Breast epithelium (tissue), 4 donors: ENCODE data around the gene ZBTB39. TPM values are rescaled to one million over a fixed set of nuclear protein-coding genes. Genes with fewer than 3 reads are reported as not detected.

Experiments used
- DNase-seq, 2 donors: peaks; one replicate each; pipeline ENCODE4 v3.0.0-alpha.2; 2019; ENCODE audit warnings: low spot score in 2 of 2
- H3K27ac ChIP-seq, 2 donors: fragments of 200-600 bp; sonication (generic) in 1 of 2; one replicate each; pipeline ENCODE4 v1.5.1; 2016 to 2019; ENCODE audit warnings: mild to moderate bottlenecking in 1 of 2
- H3K27me3 ChIP-seq, 2 donors: fragments of 200-600 bp; sonication (generic) in 1 of 2; one replicate each; pipeline versions ENCODE4 v1.5.1 to v1.6.0; 2017 to 2019; ENCODE audit warnings: control low read depth in 1 of 2, mild to moderate bottlenecking in 1 of 2
- H3K36me3 ChIP-seq: fragments of 200-600 bp; one replicate; pipeline ENCODE4 v1.5.1; 2019
- H3K4me1 ChIP-seq, 2 donors: fragments of 200-600 bp; sonication (generic); one replicate each; pipeline ENCODE4 v1.5.1; 2016 to 2019; ENCODE audit warnings: control low read depth in 1 of 2
- H3K4me3 ChIP-seq, 3 donors: fragments of 200-600 bp; sonication (generic); 1 replicate in 2 of 3; 2 replicates in 1 of 3; pipeline ENCODE4 v1.5.1; 2016 to 2019; ENCODE audit warnings: mild to moderate bottlenecking in 3 of 3, moderate library complexity in 2 of 3
- H3K9me3 ChIP-seq, 2 donors: fragments of 200-600 bp; sonication (generic) in 1 of 2; one replicate each; pipeline ENCODE4 v1.5.1; 2016 to 2019; ENCODE audit warnings: control low read depth in 1 of 2
- POLR2A ChIP-seq: fragments of 450-650 bp; IDR thresholded peaks from one replicate; pipeline ENCODE4 v1.6.1; 2016; ENCODE audit warnings: antibody characterized with exemption, mild to moderate bottlenecking, moderate library complexity
- POLR2AphosphoS5 ChIP-seq, 3 donors: sonication (generic); formaldehyde crosslinking; IDR thresholded peaks; one replicate each; pipeline ENCODE4 v1.6.1; 2017; ENCODE audit warnings: antibody characterized with exemption in 3 of 3
- intact Hi-C: fragments of 100-400 bp; cut with DNase I; formaldehyde crosslinking; loops from one replicate; pipeline ENCODE4 v1.15.1; 2023; ENCODE audit warnings: low total_unique reads
- total RNA-seq, 3 donors: library from RNA; depleted of rRNA; stranded (reverse); fragments of >200 nt; gene quantifications; one replicate each; pipeline ENCODE4 v1.1.0, GENCODE V29; 2016
- TF ChIP-seq, protein P1 (sequence below), 3 donors: fragments of 450-650 bp; IDR thresholded peaks; one replicate each; pipeline ENCODE4 v1.5.1; 2016 to 2017; ENCODE audit warnings: antibody characterized with exemption in 3 of 3, mild to moderate bottlenecking in 3 of 3, moderate library complexity in 3 of 3

ZBTB39 gene
- total RNA-seq, 3 donors from 2014 or later = 4.3 to 6.6 (median 6.1) TPM

DNA sequence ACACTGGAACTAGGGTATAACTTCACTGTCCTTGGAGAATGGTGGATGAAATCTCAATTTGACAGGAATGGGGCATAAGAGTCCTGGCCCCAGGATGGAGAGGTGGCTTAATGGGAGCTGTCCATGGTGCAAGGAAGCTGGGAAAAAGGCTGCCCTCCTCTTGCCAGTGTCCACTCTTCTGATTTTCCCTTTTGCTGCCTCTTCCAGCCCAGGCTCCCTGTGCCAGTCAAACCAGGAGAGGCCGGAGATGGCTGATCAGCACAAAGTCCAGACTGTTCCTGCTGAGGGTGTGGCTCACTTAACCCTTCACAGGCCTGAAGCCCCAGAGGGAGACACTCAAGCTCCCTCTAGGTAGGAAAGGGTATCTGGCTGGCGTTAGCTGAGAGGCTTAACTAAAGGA, 43.5 kb upstream of the ZBTB39 start, which contains the start of gene MYO1A:
Gene MYO1A, minus strand, starts transcription at position 240 of the 400 bp plus-strand sequence. CDS start 1,806 bp downstream, outside the sequence.
- Histone ChIP-seq H3K4me3 (no peak within 1 kb of the TSS), H3K4me1 (no peaks in the 10 kb centered on the region), H3K27ac (no peak within 1 kb of the TSS), H3K9me3 (no peaks in the 10 kb centered on the region), H3K27me3 (no peaks in the 10 kb centered on the region), H3K36me3 (no peaks in the 10 kb centered on the region)
- DNase-seq = no peak
- intact Hi-C loops = no loop called here
- TF ChIP-seq, protein P1, sequence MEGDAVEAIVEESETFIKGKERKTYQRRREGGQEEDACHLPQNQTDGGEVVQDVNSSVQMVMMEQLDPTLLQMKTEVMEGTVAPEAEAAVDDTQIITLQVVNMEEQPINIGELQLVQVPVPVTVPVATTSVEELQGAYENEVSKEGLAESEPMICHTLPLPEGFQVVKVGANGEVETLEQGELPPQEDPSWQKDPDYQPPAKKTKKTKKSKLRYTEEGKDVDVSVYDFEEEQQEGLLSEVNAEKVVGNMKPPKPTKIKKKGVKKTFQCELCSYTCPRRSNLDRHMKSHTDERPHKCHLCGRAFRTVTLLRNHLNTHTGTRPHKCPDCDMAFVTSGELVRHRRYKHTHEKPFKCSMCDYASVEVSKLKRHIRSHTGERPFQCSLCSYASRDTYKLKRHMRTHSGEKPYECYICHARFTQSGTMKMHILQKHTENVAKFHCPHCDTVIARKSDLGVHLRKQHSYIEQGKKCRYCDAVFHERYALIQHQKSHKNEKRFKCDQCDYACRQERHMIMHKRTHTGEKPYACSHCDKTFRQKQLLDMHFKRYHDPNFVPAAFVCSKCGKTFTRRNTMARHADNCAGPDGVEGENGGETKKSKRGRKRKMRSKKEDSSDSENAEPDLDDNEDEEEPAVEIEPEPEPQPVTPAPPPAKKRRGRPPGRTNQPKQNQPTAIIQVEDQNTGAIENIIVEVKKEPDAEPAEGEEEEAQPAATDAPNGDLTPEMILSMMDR (IDR thresholded peaks at IDR 0.05) = no peak
- no peak for TF ChIP-seq POLR2AphosphoS5 (IDR thresholded peaks at IDR 0.05)
- TF ChIP-seq POLR2A = no peak

DNA sequence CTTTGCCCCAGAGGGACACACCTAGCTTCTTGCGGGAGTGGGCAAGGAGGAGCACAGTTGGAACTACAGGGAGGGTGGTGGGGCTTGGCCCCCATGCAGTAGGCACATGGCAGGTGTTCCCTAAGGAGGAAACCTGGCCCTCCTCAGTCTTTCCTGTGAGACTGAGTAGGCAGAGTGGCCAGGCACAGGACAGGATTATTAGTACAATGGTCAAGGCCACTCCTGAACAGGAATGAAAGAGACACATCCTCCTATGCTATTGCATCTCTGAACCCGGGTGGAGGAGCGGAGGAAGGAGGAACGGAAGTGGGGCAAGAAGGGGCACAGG, 42.7 kb upstream of the ZBTB39 start:
- no peaks in the 10 kb centered on the region for H3K4me1 ChIP-seq
- H3K27me3 ChIP-seq = no peaks in the 10 kb centered on the region
- TF ChIP-seq POLR2A = no peak
- no peak for TF ChIP-seq POLR2AphosphoS5 (IDR thresholded peaks at IDR 0.05)
- TF ChIP-seq, protein P1 (IDR thresholded peaks at IDR 0.05) = no peak
- no peaks in the 10 kb centered on the region for H3K36me3 ChIP-seq
- H3K27ac ChIP-seq = no peak overlapping the region
- H3K4me3 ChIP-seq = no peak overlapping the region
- intact Hi-C loops = no loop called here
- H3K9me3 ChIP-seq = no peaks in the 10 kb centered on the region
- no peak for DNase-seq

DNA sequence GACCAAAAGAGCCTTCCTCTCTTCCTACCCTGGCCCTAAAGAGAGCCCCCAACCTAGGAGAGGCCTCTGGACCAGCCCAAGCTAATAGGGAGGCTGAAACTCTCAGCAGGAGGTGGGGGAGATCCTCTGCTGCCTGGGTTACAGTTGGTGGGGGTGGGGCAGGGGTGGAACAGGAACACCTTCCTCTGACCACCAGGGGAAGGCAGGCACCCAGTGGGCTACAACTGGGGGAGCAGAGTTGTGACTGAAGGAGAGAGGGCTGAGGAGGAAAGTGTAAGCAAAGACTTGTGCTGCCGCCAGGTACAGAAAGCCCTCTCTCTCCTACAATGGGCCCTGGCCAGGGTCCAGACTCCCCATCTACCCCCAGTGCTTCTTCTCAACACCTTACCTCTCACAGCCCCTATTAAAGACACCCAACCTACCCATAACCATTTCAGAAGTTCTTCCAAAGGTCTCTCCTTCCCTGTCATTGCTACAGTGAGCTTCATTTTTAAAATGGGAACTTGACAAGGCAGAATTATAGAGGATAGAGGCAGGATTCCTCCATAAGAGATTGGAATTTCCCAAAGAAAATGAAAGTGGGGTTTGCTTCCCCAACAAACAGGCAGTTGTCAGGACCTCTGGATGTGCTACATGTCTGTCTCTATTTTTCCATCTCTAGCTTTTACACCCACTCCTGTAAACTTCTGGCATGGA, 42.2 kb upstream of the ZBTB39 start:
- no peaks in the 10 kb centered on the region for H3K4me1 ChIP-seq
- H3K9me3 ChIP-seq = no peaks in the 10 kb centered on the region
- TF ChIP-seq POLR2A (no peak), POLR2AphosphoS5 (IDR thresholded peaks at IDR 0.05) (no peak)
- TF ChIP-seq, protein P1 (IDR thresholded peaks at IDR 0.05) = no peak
- DNase-seq = no peak
- no peak overlapping the region for H3K4me3 ChIP-seq
- no peaks in the 10 kb centered on the region for H3K27me3 ChIP-seq
- H3K36me3 ChIP-seq = no peaks in the 10 kb centered on the region
- intact Hi-C loops = no loop called here
- no peak overlapping the region for H3K27ac ChIP-seq

- Histone ChIP-seq H3K27me3 (no peaks in the 10 kb centered on the region), H3K4me3 (no peak overlapping the region), H3K27ac (no peak overlapping the region), H3K9me3 (no peaks in the 10 kb centered on the region), H3K4me1 (no peaks in the 10 kb centered on the region), H3K36me3 (no peaks in the 10 kb centered on the region)
- DNase-seq = no peak
- intact Hi-C loops = no loop called here
- TF ChIP-seq POLR2A (no peak), POLR2AphosphoS5 (IDR thresholded peaks at IDR 0.05) (no peak)
- TF ChIP-seq, protein P1 (IDR thresholded peaks at IDR 0.05) = no peak
These were observed 41.6 kb upstream of the ZBTB39 start for GRCh38 chr12:57047981-57048380.

- Histone ChIP-seq H3K27me3 (no peaks in the 10 kb centered on the region), H3K27ac (no peak overlapping the region), H3K9me3 (no peaks in the 10 kb centered on the region), H3K4me3 (no peak overlapping the region), H3K4me1 (no peaks in the 10 kb centered on the region), H3K36me3 (no peaks in the 10 kb centered on the region)
- intact Hi-C loops = no loop called here
- no peak for DNase-seq
- no peak for TF ChIP-seq POLR2A
- TF ChIP-seq, protein P1 (IDR thresholded peaks at IDR 0.05) = no peak
- TF ChIP-seq POLR2AphosphoS5 (IDR thresholded peaks at IDR 0.05) = no peak
These were observed 40.9 kb upstream of the ZBTB39 start for GRCh38 chr12:57046947-57047890.
